ENCODE results near the gene LCE2A. TPM values are rescaled to one million over a fixed set of nuclear protein-coding genes. Genes with fewer than 3 reads are reported as not detected.
"Not testable (repeated sequence)": the region's sequence is repeated elsewhere in the genome, so short reads cannot be mapped to it uniquely, and the experiment has no call there.

The LCE2A gene
- total RNA-seq, 4 donors from 2014 or later, result not detected

- DNase-seq, result no peak
- Histone ChIP-seq H3K9me3 (no peaks in the 10 kb centered on the region), H3K36me3 (no peaks in the 10 kb centered on the region), H3K27me3 (no peaks in the 10 kb centered on the region), H3K4me3 (no peak within 1 kb of the TSS), H3K4me1 (no peaks in the 10 kb centered on the region), H3K27ac (no peak within 1 kb of the TSS)
- no peak for TF ChIP-seq CTCF (IDR thresholded peaks at IDR 0.05)
- no peak for TF ChIP-seq POLR2A (IDR thresholded peaks at IDR 0.05)
Measured at GRCh38 chr1:152663098-152663497, 35.0 kb upstream of the LCE2A start, which contains the start of gene LCE2D. TSS of gene LCE2D (plus strand) at chr1:152663380. CDS start at chr1:152664106, 726 bp downstream.

GRCh38 chr1:152666171-152666570, 32.0 kb upstream of the LCE2A start:
- not testable (repeated sequence) for H3K27ac ChIP-seq, H3K4me3 ChIP-seq, DNase-seq, H3K9me3 ChIP-seq, H3K36me3 ChIP-seq, H3K27me3 ChIP-seq, H3K4me1 ChIP-seq

- H3K4me1 ChIP-seq, result no peaks in the 10 kb centered on the region
- H3K9me3 ChIP-seq, result no peaks in the 10 kb centered on the region
- no peak for DNase-seq
- H3K27me3 ChIP-seq, result no peaks in the 10 kb centered on the region
- H3K36me3 ChIP-seq, result no peaks in the 10 kb centered on the region
- H3K27ac ChIP-seq, result no peak overlapping the region
- TF ChIP-seq CTCF (IDR thresholded peaks at IDR 0.05) (no peak), POLR2A (IDR thresholded peaks at IDR 0.05) (no peak)
- no peak overlapping the region for H3K4me3 ChIP-seq
Measured at GRCh38 chr1:152667648-152668047, 30.5 kb upstream of the LCE2A start.

- H3K27me3 ChIP-seq, result no peaks in the 10 kb centered on the region
- TF ChIP-seq CTCF (IDR thresholded peaks at IDR 0.05), result no peak
- no peak for TF ChIP-seq POLR2A (IDR thresholded peaks at IDR 0.05)
- no peaks in the 10 kb centered on the region for H3K36me3 ChIP-seq
- no peak overlapping the region for H3K27ac ChIP-seq
- no peaks in the 10 kb centered on the region for H3K9me3 ChIP-seq
- H3K4me1 ChIP-seq, result no peaks in the 10 kb centered on the region
- no peak overlapping the region for H3K4me3 ChIP-seq
- no peak for DNase-seq
Measured at GRCh38 chr1:152673016-152673415, 25.1 kb upstream of the LCE2A start.

DNA sequence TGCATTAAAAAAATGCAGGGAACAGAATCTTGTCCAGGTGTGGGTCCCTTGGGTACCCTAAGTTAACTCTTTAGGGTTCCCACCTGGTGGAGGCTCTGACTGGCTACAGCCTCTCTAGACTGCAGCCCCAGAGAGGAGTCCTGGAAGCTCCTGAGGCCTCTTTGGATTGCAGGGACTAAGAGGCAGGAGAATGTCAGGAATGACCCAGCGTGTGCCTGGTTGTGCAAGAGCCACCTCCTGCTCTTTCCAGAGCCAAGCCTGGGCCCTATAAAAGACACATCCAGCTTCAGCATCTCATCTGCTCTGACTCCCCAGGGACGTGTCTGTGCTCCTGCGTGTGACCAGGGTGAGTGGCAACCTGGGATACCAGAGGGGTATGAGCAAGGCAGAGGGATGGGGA, 23.2 kb upstream of the LCE2A start, which contains the start of gene LCE2C:
Gene LCE2C (plus strand): TSS at position 297 of the 400 bp plus-strand sequence. CDS start 737 bp downstream, outside the sequence.
- not testable (repeated sequence) for H3K4me1 ChIP-seq, H3K4me3 ChIP-seq, H3K27me3 ChIP-seq, H3K27ac ChIP-seq, H3K36me3 ChIP-seq, DNase-seq, H3K9me3 ChIP-seq

GRCh38 chr1:152679459-152679858, 18.7 kb upstream of the LCE2A start:
- no peaks in the 10 kb centered on the region for H3K27me3 ChIP-seq
- no peak for DNase-seq
- no peaks in the 10 kb centered on the region for H3K36me3 ChIP-seq
- H3K4me3 ChIP-seq, result no peak overlapping the region
- TF ChIP-seq POLR2A (IDR thresholded peaks at IDR 0.05) (no peak), CTCF (IDR thresholded peaks at IDR 0.05) (no peak)
- no peaks in the 10 kb centered on the region for H3K9me3 ChIP-seq
- no peaks in the 10 kb centered on the region for H3K4me1 ChIP-seq
- no peak overlapping the region for H3K27ac ChIP-seq

- DNase-seq, result no peak
- no peak overlapping the region for H3K4me3 ChIP-seq
- no peaks in the 10 kb centered on the region for H3K27me3 ChIP-seq
- TF ChIP-seq POLR2A (IDR thresholded peaks at IDR 0.05) (no peak), CTCF (IDR thresholded peaks at IDR 0.05) (no peak)
- no peaks in the 10 kb centered on the region for H3K36me3 ChIP-seq
- no peaks in the 10 kb centered on the region for H3K4me1 ChIP-seq
- no peak overlapping the region for H3K27ac ChIP-seq
- no peaks in the 10 kb centered on the region for H3K9me3 ChIP-seq
Measured at GRCh38 chr1:152681616-152682015, 16.5 kb upstream of the LCE2A start.
